GM12891 (cell line): Measurements from ENCODE around the gene KATNIP.

Source experiments
- POLR2A ChIP-seq: IDR thresholded peaks from 2 replicates; pipeline ENCODE4 v1.6.1; 2011; ENCODE audit warnings: low read depth, low read length, control low read depth
- POLR2AphosphoS5 ChIP-seq: IDR thresholded peaks from 2 replicates; pipeline ENCODE4 v1.6.1; 2011; ENCODE audit warnings: low read depth, low read length, control low read depth
- SPI1 ChIP-seq: IDR thresholded peaks from 2 replicates; pipeline ENCODE4 v1.6.1; 2011; ENCODE audit warnings: low read depth, low read length, control low read depth
- TAF1 ChIP-seq: IDR thresholded peaks from 2 replicates; pipeline ENCODE4 v1.6.1; 2011; ENCODE audit warnings: low read depth, low read length, control low read depth

- TF ChIP-seq POLR2A (no peak), TAF1 (no peak), POLR2AphosphoS5 (no peak), SPI1 (no peak)
Observed at GRCh38 chr16:27526180-27526579, 23.8 kb upstream of the KATNIP start.
